ENCODE measurements around the gene ALX4.

Gene ALX4

GRCh38 chr11:44221992-44222391, 87.9 kb downstream of the ALX4 start:
- peaks cover 34% of the 10 kb centered on the region for H3K36me3 Mint-ChIP-seq (ENCODE audit: low read depth)
- H3K9me3 Mint-ChIP-seq: no peaks in the 10 kb centered on the region
- no peak for DNase-seq
- no peak overlapping the region for H3K27ac Mint-ChIP-seq
- H3K4me1 Mint-ChIP-seq (ENCODE audit: low read depth): peaks cover 16% of the 10 kb centered on the region
- H3K4me3 Mint-ChIP-seq: no peak overlapping the region
- no peaks in the 10 kb centered on the region for H3K27me3 Mint-ChIP-seq

- no peak overlapping the region for H3K27ac Mint-ChIP-seq
- no peak for DNase-seq
- no peaks in the 10 kb centered on the region for H3K27me3 Mint-ChIP-seq
- no peak overlapping the region for H3K4me3 Mint-ChIP-seq
- peaks cover 12% of the 10 kb centered on the region for H3K4me1 Mint-ChIP-seq (ENCODE audit: low read depth)
- H3K36me3 Mint-ChIP-seq (ENCODE audit: low read depth): peaks cover 37% of the 10 kb centered on the region
- H3K9me3 Mint-ChIP-seq: no peaks in the 10 kb centered on the region
These were observed 88.5 kb downstream of the ALX4 start for GRCh38 chr11:44221456-44221855.

- Mint-ChIP-seq H3K4me1 (ENCODE audit: low read depth) (peaks cover 5% of the 10 kb centered on the region), H3K9me3 (no peaks in the 10 kb centered on the region), H3K4me3 (no peak overlapping the region), H3K27ac (no peak overlapping the region), H3K36me3 (ENCODE audit: low read depth) (peaks cover 43% of the 10 kb centered on the region), H3K27me3 (no peaks in the 10 kb centered on the region)
- DNase-seq: no peak
These were observed 89.8 kb downstream of the ALX4 start for GRCh38 chr11:44219830-44220796.

GRCh38 chr11:44217432-44217831, 92.5 kb downstream of the ALX4 start:
- Mint-ChIP-seq H3K9me3 (peaks cover 3% of the 10 kb centered on the region), H3K4me3 (no peak overlapping the region)

GRCh38 chr11:44213148-44213547, 96.8 kb downstream of the ALX4 start:
- no peak for DNase-seq
- Mint-ChIP-seq H3K4me3 (no peak overlapping the region), H3K36me3 (ENCODE audit: low read depth) (peaks cover 68% of the 10 kb centered on the region), H3K27me3 (no peaks in the 10 kb centered on the region), H3K4me1 (ENCODE audit: low read depth) (peaks cover 4% of the 10 kb centered on the region), H3K9me3 (peaks cover 22% of the 10 kb centered on the region), H3K27ac (no peak overlapping the region)

More at GRCh38 chr11:44217432-44217831, 92.5 kb downstream of the ALX4 start:
- no peak for DNase-seq
- Mint-ChIP-seq H3K27me3 (no peaks in the 10 kb centered on the region), H3K27ac (no peak overlapping the region), H3K4me1 (ENCODE audit: low read depth) (peaks cover 4% of the 10 kb centered on the region), H3K36me3 (ENCODE audit: low read depth) (peaks cover 56% of the 10 kb centered on the region)

GRCh38 chr11:44212128-44212527, 97.8 kb downstream of the ALX4 start:
- H3K36me3 Mint-ChIP-seq (ENCODE audit: low read depth): peaks cover 71% of the 10 kb centered on the region
- H3K4me3 Mint-ChIP-seq: no peak overlapping the region
- DNase-seq: no peak
- H3K27ac Mint-ChIP-seq: no peak overlapping the region
- peaks cover 22% of the 10 kb centered on the region for H3K9me3 Mint-ChIP-seq
- no peaks in the 10 kb centered on the region for H3K27me3 Mint-ChIP-seq
- peaks cover 4% of the 10 kb centered on the region for H3K4me1 Mint-ChIP-seq (ENCODE audit: low read depth)
